ENCODE measurements around the gene KRTAP13-2. TPM values are rescaled to one million over a fixed set of nuclear protein-coding genes. Genes with fewer than 3 reads are reported as not detected.

The KRTAP13-2 gene
- total and polyA plus RNA-seq, 2 of the 8 experiments (the other 6 are each of a cell fraction or from before 2014, with no cell fraction given), result not detected

Small RNA genes lying within 50 kb of the gene (microRNA-seq; reads per million reads assigned to microRNA genes)
- 0 reads per million in 2 experiments for gene MIR4327 (ENCODE audit: borderline microRNAs expressed in 2 of 2, borderline number of aligned reads in 2 of 2, borderline replicate concordance in 1 of 2)

Small RNA genes lying within 50 kb of the gene (small RNA-seq; reads per million reads assigned to genes)
- gene KRTAP23-1 (ENCODE audit: insufficient read depth) (not detected), gene MIR4327 (ENCODE audit: insufficient read depth) (not detected)

Other genes with a start within 250 kb of the KRTAP13-2 start
- not detected in 2 replicates for gene CLDN17, start 205.5 kb downstream of the KRTAP13-2 start, total RNA-seq (2021; fragmentation: NEBNext Ultra II Directional; extraction: Animal tissue kit (Norgen Biotek cat#: 25700))
- not detected in 2 replicates for gene CLDN17, start 205.5 kb downstream of the KRTAP13-2 start, polyA plus RNA-seq (2011; rRNA removed)
- not detected in 2 replicates for gene CLDN8, start 156.2 kb downstream of the KRTAP13-2 start, total RNA-seq (2021; fragmentation: NEBNext Ultra II Directional; extraction: Animal tissue kit (Norgen Biotek cat#: 25700))
- not detected in 2 replicates for gene CLDN8, start 156.2 kb downstream of the KRTAP13-2 start, polyA plus RNA-seq (2011; rRNA removed)
- not detected in 2 replicates for gene KRTAP24-1, start 89.3 kb downstream of the KRTAP13-2 start, total RNA-seq (2021; fragmentation: NEBNext Ultra II Directional; extraction: Animal tissue kit (Norgen Biotek cat#: 25700))
- not detected in 2 replicates for gene KRTAP24-1, start 89.3 kb downstream of the KRTAP13-2 start, polyA plus RNA-seq (2011; rRNA removed)
- gene KRTAP25-1, start 82.8 kb downstream of the KRTAP13-2 start, total RNA-seq (2021; fragmentation: NEBNext Ultra II Directional; extraction: Animal tissue kit (Norgen Biotek cat#: 25700)), result not detected in 2 replicates
- not detected in 2 replicates for gene KRTAP25-1, start 82.8 kb downstream of the KRTAP13-2 start, polyA plus RNA-seq (2011; rRNA removed)
- gene KRTAP26-1, start 52.0 kb downstream of the KRTAP13-2 start, total RNA-seq (2021; fragmentation: NEBNext Ultra II Directional; extraction: Animal tissue kit (Norgen Biotek cat#: 25700)), result not detected in 2 replicates
- not detected in 2 replicates for gene KRTAP26-1, start 52.0 kb downstream of the KRTAP13-2 start, polyA plus RNA-seq (2011; rRNA removed)
- gene KRTAP27-1, start 34.6 kb downstream of the KRTAP13-2 start, total RNA-seq (2021; fragmentation: NEBNext Ultra II Directional; extraction: Animal tissue kit (Norgen Biotek cat#: 25700)), result not detected in 2 replicates
- not detected in 2 replicates for gene KRTAP27-1, start 34.6 kb downstream of the KRTAP13-2 start, polyA plus RNA-seq (2011; rRNA removed)
- not detected in 2 replicates for gene KRTAP23-1, start 23.7 kb downstream of the KRTAP13-2 start, total RNA-seq (2021; fragmentation: NEBNext Ultra II Directional; extraction: Animal tissue kit (Norgen Biotek cat#: 25700))
- gene KRTAP23-1, start 23.7 kb downstream of the KRTAP13-2 start, polyA plus RNA-seq (2011; rRNA removed), result not detected in 2 replicates
- not detected in 2 replicates for gene KRTAP13-1, start 23.8 kb upstream of the KRTAP13-2 start, total RNA-seq (2021; fragmentation: NEBNext Ultra II Directional; extraction: Animal tissue kit (Norgen Biotek cat#: 25700))
- gene KRTAP13-1, start 23.8 kb upstream of the KRTAP13-2 start, polyA plus RNA-seq (2011; rRNA removed), result not detected in 2 replicates
- gene KRTAP13-3, start 53.7 kb upstream of the KRTAP13-2 start, total RNA-seq (2021; fragmentation: NEBNext Ultra II Directional; extraction: Animal tissue kit (Norgen Biotek cat#: 25700)), result not detected in 2 replicates
- not detected in 2 replicates for gene KRTAP13-3, start 53.7 kb upstream of the KRTAP13-2 start, polyA plus RNA-seq (2011; rRNA removed)
- 0.42 TPM in 1 of 2 replicates, not detected in the other for gene KRTAP13-4, start 57.9 kb upstream of the KRTAP13-2 start, total RNA-seq (2021; fragmentation: NEBNext Ultra II Directional; extraction: Animal tissue kit (Norgen Biotek cat#: 25700))
- 0.64 and 1.2 TPM in 2 replicates for gene KRTAP13-4, start 57.9 kb upstream of the KRTAP13-2 start, polyA plus RNA-seq (2011; rRNA removed)
- gene KRTAP15-1, start 68.0 kb upstream of the KRTAP13-2 start, total RNA-seq (2021; fragmentation: NEBNext Ultra II Directional; extraction: Animal tissue kit (Norgen Biotek cat#: 25700)), result not detected in 2 replicates
- not detected in 2 replicates for gene KRTAP15-1, start 68.0 kb upstream of the KRTAP13-2 start, polyA plus RNA-seq (2011; rRNA removed)
- gene KRTAP19-1, start 108.1 kb upstream of the KRTAP13-2 start, total RNA-seq (2021; fragmentation: NEBNext Ultra II Directional; extraction: Animal tissue kit (Norgen Biotek cat#: 25700)), result not detected in 2 replicates
- gene KRTAP19-1, start 108.1 kb upstream of the KRTAP13-2 start, polyA plus RNA-seq (2011; rRNA removed), result not detected in 2 replicates
- gene KRTAP19-2, start 115.2 kb upstream of the KRTAP13-2 start, total RNA-seq (2021; fragmentation: NEBNext Ultra II Directional; extraction: Animal tissue kit (Norgen Biotek cat#: 25700)), result not detected in 2 replicates
- not detected in 2 replicates for gene KRTAP19-2, start 115.2 kb upstream of the KRTAP13-2 start, polyA plus RNA-seq (2011; rRNA removed)
- not detected in 2 replicates for gene KRTAP19-3, start 119.7 kb upstream of the KRTAP13-2 start, total RNA-seq (2021; fragmentation: NEBNext Ultra II Directional; extraction: Animal tissue kit (Norgen Biotek cat#: 25700))
- not detected in 2 replicates for gene KRTAP19-3, start 119.7 kb upstream of the KRTAP13-2 start, polyA plus RNA-seq (2011; rRNA removed)
- not detected in 2 replicates for gene KRTAP19-4, start 124.9 kb upstream of the KRTAP13-2 start, total RNA-seq (2021; fragmentation: NEBNext Ultra II Directional; extraction: Animal tissue kit (Norgen Biotek cat#: 25700))
- not detected in 2 replicates for gene KRTAP19-4, start 124.9 kb upstream of the KRTAP13-2 start, polyA plus RNA-seq (2011; rRNA removed)
- not detected in 2 replicates for gene KRTAP19-5, start 129.9 kb upstream of the KRTAP13-2 start, total RNA-seq (2021; fragmentation: NEBNext Ultra II Directional; extraction: Animal tissue kit (Norgen Biotek cat#: 25700))
- gene KRTAP19-5, start 129.9 kb upstream of the KRTAP13-2 start, polyA plus RNA-seq (2011; rRNA removed), result not detected in 2 replicates
- gene KRTAP19-6, start 169.6 kb upstream of the KRTAP13-2 start, total RNA-seq (2021; fragmentation: NEBNext Ultra II Directional; extraction: Animal tissue kit (Norgen Biotek cat#: 25700)), result not detected in 2 replicates
- not detected in 2 replicates for gene KRTAP19-6, start 169.6 kb upstream of the KRTAP13-2 start, polyA plus RNA-seq (2011; rRNA removed)
- not detected in 2 replicates for gene KRTAP19-7, start 189.0 kb upstream of the KRTAP13-2 start, total RNA-seq (2021; fragmentation: NEBNext Ultra II Directional; extraction: Animal tissue kit (Norgen Biotek cat#: 25700))
- gene KRTAP19-7, start 189.0 kb upstream of the KRTAP13-2 start, polyA plus RNA-seq (2011; rRNA removed), result not detected in 2 replicates
- not detected in 2 replicates for gene KRTAP22-2, start 218.1 kb upstream of the KRTAP13-2 start, total RNA-seq (2021; fragmentation: NEBNext Ultra II Directional; extraction: Animal tissue kit (Norgen Biotek cat#: 25700))
- gene KRTAP22-2, start 218.1 kb upstream of the KRTAP13-2 start, polyA plus RNA-seq (2011; rRNA removed), result not detected in 2 replicates
- not detected in 2 replicates for gene KRTAP6-3, start 220.2 kb upstream of the KRTAP13-2 start, total RNA-seq (2021; fragmentation: NEBNext Ultra II Directional; extraction: Animal tissue kit (Norgen Biotek cat#: 25700))
- not detected in 2 replicates for gene KRTAP6-3, start 220.2 kb upstream of the KRTAP13-2 start, polyA plus RNA-seq (2011; rRNA removed)
- not detected in 2 replicates for gene KRTAP6-2, start 226.6 kb upstream of the KRTAP13-2 start, total RNA-seq (2021; fragmentation: NEBNext Ultra II Directional; extraction: Animal tissue kit (Norgen Biotek cat#: 25700))
- gene KRTAP6-2, start 226.6 kb upstream of the KRTAP13-2 start, polyA plus RNA-seq (2011; rRNA removed), result not detected in 2 replicates
- gene KRTAP22-1, start 228.8 kb upstream of the KRTAP13-2 start, total RNA-seq (2021; fragmentation: NEBNext Ultra II Directional; extraction: Animal tissue kit (Norgen Biotek cat#: 25700)), result not detected in 2 replicates
- not detected in 2 replicates for gene KRTAP22-1, start 228.8 kb upstream of the KRTAP13-2 start, polyA plus RNA-seq (2011; rRNA removed)
- not detected in 2 replicates for gene KRTAP6-1, start 241.7 kb upstream of the KRTAP13-2 start, total RNA-seq (2021; fragmentation: NEBNext Ultra II Directional; extraction: Animal tissue kit (Norgen Biotek cat#: 25700))
- gene KRTAP6-1, start 241.7 kb upstream of the KRTAP13-2 start, polyA plus RNA-seq (2011; rRNA removed), result not detected in 2 replicates
- not detected in 2 replicates for gene KRTAP20-1, start 244.2 kb upstream of the KRTAP13-2 start, total RNA-seq (2021; fragmentation: NEBNext Ultra II Directional; extraction: Animal tissue kit (Norgen Biotek cat#: 25700))
- not detected in 2 replicates for gene KRTAP20-1, start 244.2 kb upstream of the KRTAP13-2 start, polyA plus RNA-seq (2011; rRNA removed)
- gene KRTAP20-4, start 248.4 kb upstream of the KRTAP13-2 start, total RNA-seq (2021; fragmentation: NEBNext Ultra II Directional; extraction: Animal tissue kit (Norgen Biotek cat#: 25700)), result not detected in 2 replicates
- not detected in 2 replicates for gene KRTAP20-4, start 248.4 kb upstream of the KRTAP13-2 start, polyA plus RNA-seq (2011; rRNA removed)

Data from H1 (cell line).